Stomach (tissue), 4 donors: ENCODE data around the gene RANBP6.

ENCODE experiments used
- EP300 ChIP-seq: sonication (generic); formaldehyde crosslinking; IDR thresholded peaks from one replicate; pipeline ENCODE4 v1.6.1; 2017; ENCODE audit warnings: antibody characterized with exemption
- POLR2A ChIP-seq, 4 donors: fragments of 450-650 bp; IDR thresholded peaks; one replicate each; pipeline ENCODE4 v1.6.1; 2016; ENCODE audit warnings: antibody characterized with exemption in 4 of 4, control low read depth in 2 of 4, mild to moderate bottlenecking in 1 of 4, moderate library complexity in 1 of 4
- POLR2AphosphoS5 ChIP-seq, 3 donors: sonication (generic); formaldehyde crosslinking; IDR thresholded peaks; one replicate each; pipeline ENCODE4 v1.6.1; 2016; ENCODE audit warnings: antibody characterized with exemption in 3 of 3
- TF ChIP-seq, protein P1 (sequence below), 7 experiments: fragments of 450-650 bp in 4 of 7; fragments of 200-600 bp in 3 of 7; sonication (generic) in 3 of 7; IDR thresholded peaks; one replicate each; pipeline ENCODE4 v1.5.1; 2016 to 2019; ENCODE audit warnings: antibody characterized with exemption in 7 of 7, control low read depth in 2 of 7, mild to moderate bottlenecking in 1 of 7

DNA sequence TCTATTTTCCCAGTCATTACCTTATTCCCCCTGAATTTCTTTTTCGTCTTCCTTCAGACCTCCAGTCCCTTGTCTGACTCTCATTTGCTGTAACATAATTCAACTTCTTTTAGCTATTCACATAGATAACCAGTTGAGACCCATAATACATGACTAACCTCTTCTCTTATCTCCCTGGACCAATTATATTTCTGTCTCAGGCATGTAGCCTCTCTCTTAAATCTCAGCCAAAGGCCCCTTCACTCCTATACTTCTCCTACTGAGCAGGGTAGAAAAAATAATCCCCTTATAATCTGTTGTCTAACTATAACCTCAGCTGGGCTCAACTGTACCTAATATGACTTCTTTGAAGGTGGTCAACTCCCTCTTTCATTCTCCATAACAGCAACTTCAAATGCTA, 20.9 kb downstream of the RANBP6 start:
- TF ChIP-seq EP300 (no peak), POLR2A (IDR thresholded peaks at IDR 0.05) (no peak), POLR2AphosphoS5 (IDR thresholded peaks at IDR 0.05) (no peak)
- TF ChIP-seq, protein P1, sequence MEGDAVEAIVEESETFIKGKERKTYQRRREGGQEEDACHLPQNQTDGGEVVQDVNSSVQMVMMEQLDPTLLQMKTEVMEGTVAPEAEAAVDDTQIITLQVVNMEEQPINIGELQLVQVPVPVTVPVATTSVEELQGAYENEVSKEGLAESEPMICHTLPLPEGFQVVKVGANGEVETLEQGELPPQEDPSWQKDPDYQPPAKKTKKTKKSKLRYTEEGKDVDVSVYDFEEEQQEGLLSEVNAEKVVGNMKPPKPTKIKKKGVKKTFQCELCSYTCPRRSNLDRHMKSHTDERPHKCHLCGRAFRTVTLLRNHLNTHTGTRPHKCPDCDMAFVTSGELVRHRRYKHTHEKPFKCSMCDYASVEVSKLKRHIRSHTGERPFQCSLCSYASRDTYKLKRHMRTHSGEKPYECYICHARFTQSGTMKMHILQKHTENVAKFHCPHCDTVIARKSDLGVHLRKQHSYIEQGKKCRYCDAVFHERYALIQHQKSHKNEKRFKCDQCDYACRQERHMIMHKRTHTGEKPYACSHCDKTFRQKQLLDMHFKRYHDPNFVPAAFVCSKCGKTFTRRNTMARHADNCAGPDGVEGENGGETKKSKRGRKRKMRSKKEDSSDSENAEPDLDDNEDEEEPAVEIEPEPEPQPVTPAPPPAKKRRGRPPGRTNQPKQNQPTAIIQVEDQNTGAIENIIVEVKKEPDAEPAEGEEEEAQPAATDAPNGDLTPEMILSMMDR (IDR thresholded peaks at IDR 0.05) = no peak
